NCI-H2227 (cell line): ENCODE results near the gene NKG7.

Experiments
- DNase-seq: peaks from one replicate; lab custom pipeline; 2025; ENCODE audit not compliant: unreplicated experiment; lab: John Stamatoyannopoulos, UW

NKG7 gene

DNA sequence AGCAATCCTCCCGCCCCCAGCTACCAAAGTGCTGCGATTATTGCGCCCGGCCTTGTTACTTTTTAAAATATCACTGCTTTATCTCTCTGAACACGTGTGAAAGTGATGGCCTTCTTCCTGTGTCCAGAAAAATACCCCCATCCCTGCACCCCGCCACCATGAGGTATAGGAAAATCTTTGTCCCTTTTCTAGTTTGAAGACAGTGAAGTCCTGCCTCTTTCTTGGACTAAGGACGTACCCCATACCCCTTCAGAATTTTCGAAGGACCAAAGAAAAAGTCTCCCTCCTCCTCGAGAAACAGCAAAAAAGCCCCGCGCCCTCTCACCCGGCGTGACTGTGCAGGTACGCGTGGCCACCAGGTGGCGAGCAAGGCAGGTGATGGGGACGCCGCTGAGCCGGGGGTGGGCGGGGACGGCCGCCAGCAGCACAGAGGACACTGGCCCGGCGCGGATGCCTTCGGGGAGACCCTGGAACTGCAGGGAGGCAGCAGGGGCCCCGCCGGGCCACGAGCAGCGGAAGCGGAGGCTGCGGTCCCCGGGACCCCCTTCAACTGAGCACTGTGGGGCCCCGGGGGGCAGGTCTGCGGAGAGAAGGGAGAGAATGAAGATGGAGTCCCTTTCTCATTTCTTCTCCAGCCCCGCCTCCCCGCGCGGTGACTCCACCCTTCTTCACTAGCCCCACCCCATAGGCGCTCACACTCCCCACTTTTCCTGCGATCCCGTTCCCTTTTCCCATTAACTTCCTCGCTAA lies 33.7 kb downstream of the NKG7 start:
- DNase-seq: peak; percentile 83

DNA sequence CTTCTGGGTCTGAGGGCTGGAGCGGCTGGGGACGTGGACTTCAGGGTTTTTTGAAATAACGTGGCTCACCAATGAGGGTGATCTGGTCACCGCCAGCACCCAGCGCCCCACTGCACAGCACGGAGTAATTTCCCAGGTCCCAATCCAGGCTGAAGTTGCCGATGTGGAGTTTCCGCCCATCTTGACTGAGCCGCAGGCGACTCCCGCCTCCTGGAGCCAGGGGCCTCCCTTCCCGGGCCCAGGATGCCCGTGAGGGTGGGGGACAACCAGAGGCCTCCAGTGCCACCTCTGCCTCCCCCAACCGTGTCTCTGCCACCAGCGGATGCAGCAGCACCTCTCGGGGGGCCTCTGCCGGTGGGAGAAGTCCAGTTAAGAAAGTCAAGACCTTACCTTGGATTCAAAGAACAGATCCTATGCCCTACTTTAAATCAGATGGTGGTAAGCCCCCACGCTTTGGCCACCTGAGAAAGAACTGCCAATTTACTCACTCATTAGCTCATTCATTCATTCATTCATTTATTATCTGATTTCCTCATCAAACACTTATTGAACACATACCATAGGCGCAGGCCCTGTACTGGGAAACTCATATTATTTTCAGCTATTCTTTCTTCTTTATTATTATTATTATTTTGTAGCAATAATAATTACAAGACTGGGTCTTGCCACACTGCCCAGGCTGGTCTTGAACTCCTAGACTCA lies 34.4 kb downstream of the NKG7 start:
- DNase-seq: no peak

GRCh38 chr19:51337141-51337860 lies 35.2 kb downstream of the NKG7 start:
- no peak for DNase-seq

GRCh38 chr19:51333836-51334460 lies 38.5 kb downstream of the NKG7 start:
- DNase-seq: no peak

DNA sequence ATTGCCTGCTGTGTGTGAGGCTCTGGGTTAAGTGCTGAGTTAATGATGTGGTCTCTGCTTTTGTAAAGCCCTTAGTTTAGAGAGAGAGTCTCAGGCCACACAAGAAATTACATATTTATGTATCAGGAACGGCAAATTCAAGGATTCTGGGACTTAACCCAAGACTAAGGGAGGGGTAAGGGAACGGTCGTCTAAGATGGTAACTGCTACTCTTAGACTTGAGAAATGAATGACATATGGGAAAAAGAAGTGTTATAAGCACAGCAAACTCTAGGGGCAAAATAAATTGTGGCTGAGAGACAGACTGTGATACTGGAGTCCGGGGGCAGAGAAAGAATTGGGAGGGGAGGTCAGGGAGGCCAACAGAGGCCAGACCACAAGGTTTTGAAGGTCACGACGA lies 40.7 kb downstream of the NKG7 start:
- DNase-seq: no peak

DNA sequence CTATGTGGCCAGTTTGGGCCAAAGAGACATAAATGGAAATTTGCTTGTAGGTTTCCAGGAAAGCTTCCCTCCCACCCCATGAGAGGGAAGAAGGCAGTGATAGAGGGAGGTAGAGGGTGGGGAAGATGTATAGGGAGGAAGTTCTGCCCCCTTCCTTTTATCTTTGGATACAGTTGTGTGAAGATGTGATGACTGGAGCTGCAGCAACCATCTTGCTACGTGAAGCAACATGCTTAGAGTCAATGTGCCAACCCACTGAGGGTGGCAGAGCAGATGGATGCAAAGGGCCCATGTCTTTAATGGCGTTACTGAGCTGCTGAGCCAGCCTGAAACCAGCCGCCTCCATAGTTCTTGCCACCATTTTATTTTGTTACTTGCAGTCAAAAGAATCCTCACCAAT lies 41.3 kb downstream of the NKG7 start:
- DNase-seq: no peak

GRCh38 chr19:51330366-51330765 lies 42.1 kb downstream of the NKG7 start:
- no peak for DNase-seq

DNA sequence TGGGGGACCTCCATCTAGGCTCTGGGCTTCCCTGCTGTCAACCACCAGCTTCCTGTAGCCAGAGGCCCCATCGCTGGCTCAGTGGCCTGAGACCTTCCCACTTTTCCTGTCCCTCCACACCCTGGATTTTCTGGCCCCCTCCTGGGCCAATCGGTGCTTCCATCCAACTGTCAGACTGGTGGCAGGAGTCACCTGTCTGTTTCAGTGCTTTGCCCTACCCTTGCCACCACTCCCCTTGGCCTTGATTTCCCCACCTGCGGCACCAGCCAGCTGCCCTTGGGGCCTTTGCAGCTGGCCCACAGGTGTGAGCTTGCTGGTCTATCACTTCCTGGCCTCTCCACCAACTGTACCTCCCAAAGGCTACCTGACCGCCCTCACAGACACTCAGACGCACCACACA lies 43.0 kb downstream of the NKG7 start:
- no peak for DNase-seq

DNA sequence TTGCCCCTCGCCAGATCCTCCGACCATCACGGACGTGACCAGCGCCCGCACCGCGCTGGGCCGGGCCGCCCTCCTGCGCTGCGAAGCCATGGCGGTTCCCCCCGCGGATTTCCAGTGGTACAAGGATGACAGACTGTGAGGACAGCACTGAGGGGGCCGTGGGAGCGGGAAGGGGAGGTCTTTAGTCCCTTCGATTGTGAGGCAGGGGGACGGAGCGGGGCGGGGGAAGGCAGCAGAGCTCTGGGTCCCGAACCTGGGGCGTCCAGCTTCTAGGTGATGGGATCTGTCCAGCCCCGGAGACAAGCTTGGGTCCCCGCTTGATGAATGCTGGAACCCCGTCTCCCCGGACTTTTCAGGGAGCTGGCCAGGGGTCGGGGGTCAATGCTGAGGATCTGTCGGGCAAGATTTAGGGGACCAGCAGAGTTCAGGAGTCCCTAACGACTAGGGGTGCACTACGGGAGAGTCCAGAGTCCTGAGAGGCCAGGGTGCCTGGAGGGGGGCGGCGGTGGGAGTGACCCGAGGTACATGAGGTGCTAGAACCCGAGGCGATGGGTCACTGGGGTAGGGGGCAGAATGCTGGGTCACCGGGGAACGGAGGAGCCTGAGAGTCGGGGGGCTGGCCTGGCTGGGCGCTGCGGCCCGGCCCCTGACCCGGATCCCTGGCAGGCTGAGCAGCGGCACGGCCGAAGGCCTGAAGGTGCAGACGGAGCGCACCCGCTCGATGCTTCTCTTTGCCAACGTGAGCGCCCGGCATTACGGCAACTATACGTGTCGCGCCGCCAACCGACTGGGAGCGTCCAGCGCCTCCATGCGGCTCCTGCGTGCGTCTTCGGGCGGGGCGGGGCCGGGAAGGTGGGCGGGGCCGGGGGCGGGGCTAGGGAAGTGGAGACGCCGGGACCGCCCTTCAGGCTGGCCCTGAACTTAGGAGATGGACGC lies 45.1 kb downstream of the NKG7 start:
- DNase-seq: no peak

- DNase-seq: no peak
Measured at GRCh38 chr19:51326216-51327065, 46.0 kb downstream of the NKG7 start.

- DNase-seq: no peak
Measured at GRCh38 chr19:51325161-51325976, 47.1 kb downstream of the NKG7 start.

DNA sequence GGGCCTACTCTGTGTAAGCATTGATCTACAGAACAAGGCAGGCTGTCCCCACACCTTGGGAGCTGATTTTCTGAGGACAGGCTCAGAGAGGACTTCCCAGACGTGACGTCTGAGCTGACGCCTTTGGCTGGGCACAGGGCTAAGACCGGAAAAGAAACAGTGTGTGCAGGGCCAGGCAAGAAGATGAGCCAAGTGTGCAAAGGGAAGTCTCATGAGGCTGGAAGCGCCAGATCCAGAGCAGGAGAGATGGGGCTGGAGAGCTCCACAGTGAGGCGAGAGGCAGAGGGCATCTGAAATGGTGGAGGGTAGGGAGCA lies 48.3 kb downstream of the NKG7 start:
- DNase-seq: no peak

GRCh38 chr19:51323481-51324166 lies 48.8 kb downstream of the NKG7 start:
- DNase-seq: no peak

GRCh38 chr19:51321799-51322198 lies 50.7 kb downstream of the NKG7 start:
- DNase-seq: no peak
